IPS DF 19.7 (cell line): ENCODE results near the gene YES1.
A peak's percentile ranks its signal among the peaks of the same experiment; 100 is the strongest.
"Not testable (repeated sequence)": the region's sequence is repeated elsewhere in the genome, so short reads cannot be mapped to it uniquely, and the experiment has no call there.

Source experiments
- DNase-seq: peaks from one replicate; pipeline ENCODE4 v3.0.0-alpha.2; 2013; ENCODE audit warnings: low read depth, low spot score

The YES1 gene

GRCh38 chr18:784470-785172 lies 27.4 kb downstream of the YES1 start:
- DNase-seq, result peak; percentile 9

DNA sequence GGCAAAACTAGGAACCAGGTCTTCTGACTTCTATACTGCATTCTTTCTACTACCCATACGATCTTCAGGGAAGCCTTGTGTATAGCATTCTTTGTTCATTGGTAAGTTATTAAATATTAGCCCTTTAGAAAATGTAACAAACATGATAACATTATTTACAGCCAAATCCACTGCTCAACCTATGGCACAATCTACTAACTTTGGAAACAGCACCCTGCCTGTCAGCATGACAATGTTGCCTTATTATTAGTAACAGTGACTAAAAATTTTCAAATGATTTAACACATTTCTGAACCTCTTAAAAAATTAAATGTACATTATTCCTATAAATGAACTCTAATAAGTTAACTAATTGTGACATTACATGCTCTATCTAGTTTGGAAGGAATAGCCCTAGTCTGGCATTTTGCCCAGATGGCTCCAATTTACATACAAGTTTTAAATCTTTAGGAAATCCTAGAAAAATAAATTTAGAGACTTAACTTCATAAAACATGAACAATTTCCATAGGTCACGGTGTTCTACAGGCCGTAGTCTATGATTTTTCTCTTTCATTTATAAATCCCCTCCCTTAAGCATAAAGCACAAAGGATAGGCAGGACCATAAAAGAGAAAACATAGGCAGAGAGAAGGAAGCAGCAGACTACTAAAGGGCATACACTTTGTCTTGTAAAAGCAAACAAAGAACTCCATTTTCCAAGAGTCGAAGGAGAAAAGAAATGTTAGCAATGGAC lies 33.7 kb downstream of the YES1 start:
- no peak for DNase-seq

- DNase-seq, result no peak
Observed at GRCh38 chr18:777021-777420, 35.0 kb downstream of the YES1 start.

- DNase-seq, result not testable (repeated sequence)
Observed at GRCh38 chr18:776044-776443, 36.0 kb downstream of the YES1 start.

DNA sequence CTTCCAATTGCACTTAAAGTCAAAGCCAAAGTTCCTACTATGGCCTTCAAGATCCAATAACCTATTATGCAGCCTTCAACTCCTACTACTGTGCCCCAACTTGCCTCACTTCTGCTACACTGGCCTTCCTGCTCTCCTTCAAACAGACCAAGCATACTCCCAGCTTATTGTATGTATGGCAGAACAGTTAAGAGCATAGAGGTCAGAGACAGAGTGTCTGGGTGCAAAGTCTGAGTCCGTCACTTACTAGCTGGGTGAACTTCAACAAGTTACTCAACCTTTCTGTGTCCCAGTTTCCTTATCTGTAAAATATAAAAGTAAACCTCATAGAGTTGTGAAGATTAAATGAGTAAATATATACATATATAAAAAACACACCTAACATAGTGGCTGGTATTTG lies 37.2 kb downstream of the YES1 start:
- DNase-seq, result no peak

GRCh38 chr18:773980-774624 lies 37.9 kb downstream of the YES1 start:
- DNase-seq, result no peak

GRCh38 chr18:770583-770961 lies 41.5 kb downstream of the YES1 start:
- DNase-seq, result no peak

- DNase-seq, result no peak
Observed at GRCh38 chr18:767961-768360, 44.1 kb downstream of the YES1 start.

DNA sequence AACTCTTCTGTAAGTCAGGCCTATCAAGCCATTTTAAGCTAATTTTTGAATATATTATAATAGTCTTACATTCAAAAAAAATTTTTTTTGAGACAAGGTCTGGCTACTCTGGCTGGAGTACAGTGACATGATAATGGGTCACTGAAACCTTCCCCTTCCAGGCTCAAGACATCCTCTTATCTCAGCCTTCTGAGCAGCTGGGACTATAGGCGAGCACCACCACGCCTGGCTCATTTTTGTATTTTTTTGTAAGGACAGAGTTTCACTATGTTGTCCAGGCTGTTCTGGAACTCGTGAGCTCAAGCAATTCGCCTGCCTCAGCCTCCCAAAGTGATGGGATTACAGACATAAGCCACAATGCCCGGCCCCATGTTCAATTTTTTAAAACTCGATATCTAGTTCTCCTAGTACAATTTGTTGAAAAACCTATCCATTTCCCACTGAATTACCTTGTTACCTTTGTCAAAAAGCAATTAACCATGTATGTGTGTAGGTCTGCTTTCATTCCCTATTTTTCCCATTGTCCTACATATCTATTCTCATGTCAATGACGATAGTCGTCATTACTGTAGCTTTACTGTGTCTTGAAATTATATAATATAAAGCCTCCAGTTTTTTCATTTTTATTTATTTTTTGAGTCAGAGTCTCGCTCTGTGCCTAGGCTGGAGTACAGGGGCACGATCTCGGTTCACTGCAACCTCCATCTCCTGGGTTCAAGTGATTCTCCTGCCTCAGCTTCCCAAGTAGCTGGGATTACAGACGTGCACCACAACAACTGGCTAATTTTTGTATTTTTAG lies 44.8 kb downstream of the YES1 start:
- DNase-seq, result no peak

DNA sequence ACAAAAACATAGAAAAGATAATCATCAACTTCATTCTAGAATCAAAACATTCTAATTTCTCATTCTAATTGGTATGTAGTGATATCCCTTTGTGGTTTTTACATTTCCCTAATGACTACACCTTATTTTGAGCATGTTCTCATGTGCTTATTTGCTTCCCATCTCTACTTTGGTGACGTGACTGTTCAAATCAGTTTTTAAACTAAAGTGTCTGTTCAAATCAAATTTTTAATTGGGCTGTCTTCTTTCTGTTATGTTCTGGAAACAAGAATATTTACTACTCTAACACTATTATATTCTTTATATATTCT lies 45.5 kb downstream of the YES1 start:
- no peak for DNase-seq

DNA sequence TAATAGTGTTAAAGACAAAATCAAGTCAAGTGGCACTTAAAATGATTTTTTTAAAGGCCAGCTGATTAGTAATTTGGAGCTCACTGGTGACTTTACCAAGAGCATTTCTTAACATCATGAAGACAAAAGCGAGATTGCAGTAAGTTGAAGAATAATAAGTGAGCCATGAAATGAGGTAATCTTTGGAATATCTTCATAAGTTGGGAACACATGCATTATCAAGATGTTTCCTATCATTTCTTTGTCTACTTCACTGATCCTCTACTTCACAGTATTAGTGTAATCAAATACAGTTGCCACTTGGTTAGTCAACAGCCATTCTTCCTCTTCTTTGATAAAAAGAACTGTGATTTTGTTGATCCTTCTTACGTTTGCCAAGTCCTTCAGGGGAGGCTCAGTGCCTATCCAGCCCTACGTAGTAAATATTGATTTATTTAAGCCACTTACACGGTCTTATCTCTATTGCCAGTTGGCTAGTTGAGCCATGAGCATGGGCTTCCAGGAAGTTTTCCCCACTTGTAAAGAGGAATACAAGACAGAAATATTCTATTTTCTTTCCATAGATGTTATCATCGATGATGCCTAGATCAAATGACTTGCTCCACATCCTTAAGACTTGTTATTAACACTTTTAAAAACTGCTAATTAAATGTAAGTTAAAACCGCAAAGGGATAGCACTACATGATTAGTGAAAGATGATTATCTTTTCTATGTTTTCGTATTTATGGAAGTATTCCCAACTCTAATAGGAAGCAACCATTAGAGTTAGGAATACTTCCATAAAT lies 46.1 kb downstream of the YES1 start:
- DNase-seq, result no peak

DNA sequence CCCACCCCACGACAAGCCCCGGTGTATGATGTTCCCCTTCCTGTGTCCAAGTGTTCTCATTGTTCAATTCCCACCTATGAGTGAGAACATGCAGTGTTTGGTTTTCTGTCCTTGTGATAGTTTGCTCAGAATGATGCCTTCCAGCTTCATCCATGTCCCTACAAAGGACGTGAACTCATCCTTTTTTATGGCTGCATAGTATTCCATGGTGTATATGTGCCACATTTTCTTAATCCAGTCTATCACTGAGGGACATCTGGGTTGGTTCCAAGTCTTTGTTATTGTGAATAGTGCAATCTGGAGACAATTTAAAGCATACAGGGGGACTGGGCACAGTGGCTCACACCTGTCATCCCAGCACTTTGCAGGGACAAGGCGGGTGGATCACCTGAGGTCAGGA lies 52.2 kb downstream of the YES1 start:
- not testable (repeated sequence) for DNase-seq

GRCh38 chr18:755506-755905 lies 56.5 kb downstream of the YES1 start:
- DNase-seq, result no peak

DNA sequence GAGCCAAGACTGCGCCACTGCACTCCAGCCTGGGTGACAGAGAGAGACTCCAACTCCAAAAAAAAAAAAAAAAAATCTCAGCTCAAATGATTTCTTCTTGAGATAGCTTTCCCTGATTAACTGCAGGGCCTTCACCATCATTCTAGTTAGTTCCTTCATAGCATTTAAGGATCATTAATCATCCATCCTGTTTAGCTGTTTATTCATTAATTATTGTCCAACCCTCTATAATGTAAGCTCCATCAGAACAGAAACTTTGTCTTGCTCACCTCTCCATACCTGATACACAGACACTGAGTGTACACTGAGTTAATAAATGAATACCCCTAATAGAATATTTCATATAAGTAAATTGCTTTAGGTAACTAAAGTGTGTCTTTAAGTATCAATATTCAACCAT lies 57.4 kb downstream of the YES1 start:
- no peak for DNase-seq

GRCh38 chr18:750456-750855 lies 61.6 kb downstream of the YES1 start:
- no peak for DNase-seq

- no peak for DNase-seq
Observed at GRCh38 chr18:744832-745597, 67.0 kb downstream of the YES1 start.

- no peak for DNase-seq
Observed at GRCh38 chr18:741931-742512, 70.0 kb downstream of the YES1 start.

DNA sequence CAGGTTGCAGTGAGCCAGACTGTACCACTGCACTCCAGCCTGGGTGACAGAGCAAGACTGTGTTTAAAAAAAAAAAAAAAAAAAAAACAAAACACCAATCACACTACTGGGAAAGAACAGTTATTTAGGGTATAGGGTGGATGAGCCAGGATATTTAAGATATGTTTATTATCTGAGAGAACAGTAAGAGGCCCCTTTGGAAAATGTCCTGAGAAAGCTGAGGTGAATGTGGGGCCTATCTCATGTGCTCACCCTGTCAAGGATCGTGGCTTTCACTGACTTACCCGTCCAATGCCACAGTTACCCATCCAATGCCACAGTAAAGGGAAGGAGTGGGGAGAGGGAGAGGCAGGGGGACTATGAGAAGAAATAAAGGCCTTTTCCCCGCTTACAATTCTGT lies 79.7 kb downstream of the YES1 start:
- no peak for DNase-seq

- no peak for DNase-seq
Observed at GRCh38 chr18:731185-731584, 80.9 kb downstream of the YES1 start.

- DNase-seq, result no peak
Observed at GRCh38 chr18:730692-731091, 81.3 kb downstream of the YES1 start.
